Esophagus muscularis mucosa (tissue), 3 donors: Measurements from ENCODE around the gene ETDC.

ENCODE experiments used
- CTCF ChIP-seq, 3 experiments: fragments of 200-600 bp in 2 of 3; fragments of 450-650 bp in 1 of 3; sonication (generic) in 2 of 3; IDR thresholded peaks; one replicate each; pipeline ENCODE4 v1.5.1; 2017 to 2019; ENCODE audit warnings: antibody characterized with exemption in 3 of 3, mild to moderate bottlenecking in 2 of 3, moderate library complexity in 1 of 3
- POLR2A ChIP-seq: fragments of 450-650 bp; IDR thresholded peaks from one replicate; pipeline ENCODE4 v1.6.1; 2017; ENCODE audit warnings: antibody characterized with exemption, moderate library complexity, mild to moderate bottlenecking, low read depth
- POLR2AphosphoS5 ChIP-seq, 2 donors: sonication (generic); formaldehyde crosslinking; IDR thresholded peaks; one replicate each; pipeline ENCODE4 v1.6.1; 2017; ENCODE audit warnings: antibody characterized with exemption in 2 of 2

- TF ChIP-seq CTCF (IDR thresholded peaks at IDR 0.05) (no peak), POLR2A (no peak), POLR2AphosphoS5 (IDR thresholded peaks at IDR 0.05) (no peak)
These were observed 45.1 kb upstream of the ETDC start for GRCh38 chrX:135264206-135264605.
